HG03103 (cell line): ENCODE measurements around the gene PIGN.
"Not testable (repeated sequence)": the region's sequence is repeated elsewhere in the genome, so short reads cannot be mapped to it uniquely, and the experiment has no call there.

Experiments used
- ATAC-seq: cut with Tn5 transposase; IDR thresholded peaks from one replicate; pipeline ENCODE4 v1.9.1; 2021; ENCODE audit warnings: low read depth; ENCODE audit not compliant: unreplicated experiment

Gene PIGN

GRCh38 chr18:62069556-62069955, 117.3 kb downstream of the PIGN start:
- no peak for ATAC-seq

GRCh38 chr18:62066102-62066818, 120.6 kb downstream of the PIGN start:
- no peak for ATAC-seq

- ATAC-seq = no peak
Observed at GRCh38 chr18:62064361-62064760, 122.5 kb downstream of the PIGN start.

GRCh38 chr18:62061821-62062478, 124.9 kb downstream of the PIGN start:
- no peak for ATAC-seq

GRCh38 chr18:62060820-62061219, 126.0 kb downstream of the PIGN start:
- ATAC-seq = no peak

GRCh38 chr18:62054929-62055498, 131.8 kb downstream of the PIGN start:
- no peak for ATAC-seq

- ATAC-seq = no peak
Observed at GRCh38 chr18:62048279-62048678, 138.6 kb downstream of the PIGN start.

GRCh38 chr18:62045316-62045715, 141.5 kb downstream of the PIGN start:
- ATAC-seq = no peak

GRCh38 chr18:62044490-62045000, 142.3 kb downstream of the PIGN start:
- ATAC-seq = no peak

- no peak for ATAC-seq
Observed at GRCh38 chr18:62037989-62038778, 148.7 kb downstream of the PIGN start.

- ATAC-seq = no peak
Observed at GRCh38 chr18:62037012-62037742, 149.7 kb downstream of the PIGN start.

GRCh38 chr18:62034286-62034685, 152.6 kb downstream of the PIGN start:
- ATAC-seq = not testable (repeated sequence)

GRCh38 chr18:62033756-62034155, 153.1 kb downstream of the PIGN start:
- no peak for ATAC-seq

GRCh38 chr18:62033207-62033606, 153.6 kb downstream of the PIGN start:
- no peak for ATAC-seq

GRCh38 chr18:62030091-62030985, 156.5 kb downstream of the PIGN start:
- no peak for ATAC-seq

GRCh38 chr18:62028715-62029114, 158.1 kb downstream of the PIGN start:
- ATAC-seq = no peak

GRCh38 chr18:62027914-62028520, 158.8 kb downstream of the PIGN start:
- no peak for ATAC-seq

- no peak for ATAC-seq
Observed at GRCh38 chr18:62026586-62026985, 160.3 kb downstream of the PIGN start.

GRCh38 chr18:62024983-62025382, 161.9 kb downstream of the PIGN start:
- ATAC-seq = no peak
